GM12873 (cell line): Measurements from ENCODE around the gene LYL1.

Source experiments
- TF ChIP-seq, protein P1 (sequence below): IDR thresholded peaks from 2 replicates; pipeline ENCODE4 v1.5.1; 2012; ENCODE audit warnings: low read depth, mild to moderate bottlenecking, moderate library complexity, low read length, control low read depth; ENCODE audit not compliant: insufficient read depth; ENCODE audit errors: missing control alignments

The LYL1 gene

DNA sequence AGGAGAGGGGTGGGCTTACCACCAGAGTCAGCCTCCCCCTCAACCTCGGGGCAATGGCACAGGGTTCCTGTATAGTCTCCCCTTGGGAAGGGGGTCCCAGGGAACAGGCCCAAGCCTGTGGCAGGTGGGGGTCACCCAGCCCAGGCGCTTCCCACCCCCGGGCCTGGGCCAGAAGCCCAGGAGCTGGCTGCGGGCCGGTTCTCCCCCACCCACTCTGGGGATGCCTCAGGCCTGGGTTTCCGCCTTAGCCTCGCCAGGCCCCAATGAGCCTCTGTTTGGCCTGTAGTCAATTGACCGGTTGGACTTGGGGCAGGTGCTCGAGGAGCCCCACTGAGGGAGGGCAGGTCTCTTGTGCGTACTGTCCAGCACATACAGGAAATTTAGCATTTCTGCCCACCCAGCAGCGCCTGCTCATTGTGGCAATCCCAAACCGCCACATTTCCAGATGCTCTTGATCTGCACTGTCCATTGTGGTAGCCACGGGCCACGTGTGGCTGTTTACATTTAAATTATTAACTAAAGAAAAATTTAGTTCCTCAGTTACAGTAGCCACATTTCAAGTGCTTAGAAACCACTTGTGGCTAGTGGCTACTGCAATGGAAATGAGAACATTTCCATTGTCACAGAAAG is 9.9 kb downstream of the LYL1 start:
- TF ChIP-seq, protein P1, sequence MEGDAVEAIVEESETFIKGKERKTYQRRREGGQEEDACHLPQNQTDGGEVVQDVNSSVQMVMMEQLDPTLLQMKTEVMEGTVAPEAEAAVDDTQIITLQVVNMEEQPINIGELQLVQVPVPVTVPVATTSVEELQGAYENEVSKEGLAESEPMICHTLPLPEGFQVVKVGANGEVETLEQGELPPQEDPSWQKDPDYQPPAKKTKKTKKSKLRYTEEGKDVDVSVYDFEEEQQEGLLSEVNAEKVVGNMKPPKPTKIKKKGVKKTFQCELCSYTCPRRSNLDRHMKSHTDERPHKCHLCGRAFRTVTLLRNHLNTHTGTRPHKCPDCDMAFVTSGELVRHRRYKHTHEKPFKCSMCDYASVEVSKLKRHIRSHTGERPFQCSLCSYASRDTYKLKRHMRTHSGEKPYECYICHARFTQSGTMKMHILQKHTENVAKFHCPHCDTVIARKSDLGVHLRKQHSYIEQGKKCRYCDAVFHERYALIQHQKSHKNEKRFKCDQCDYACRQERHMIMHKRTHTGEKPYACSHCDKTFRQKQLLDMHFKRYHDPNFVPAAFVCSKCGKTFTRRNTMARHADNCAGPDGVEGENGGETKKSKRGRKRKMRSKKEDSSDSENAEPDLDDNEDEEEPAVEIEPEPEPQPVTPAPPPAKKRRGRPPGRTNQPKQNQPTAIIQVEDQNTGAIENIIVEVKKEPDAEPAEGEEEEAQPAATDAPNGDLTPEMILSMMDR, result no peak

GRCh38 chr19:13092158-13092543 is 10.5 kb downstream of the LYL1 start:
- TF ChIP-seq, protein P1, result no peak

- TF ChIP-seq, protein P1, result no peak
These were observed 11.1 kb downstream of the LYL1 start for GRCh38 chr19:13091400-13092157.

GRCh38 chr19:13090511-13091231 is 12.0 kb downstream of the LYL1 start:
- TF ChIP-seq, protein P1, result no peak

GRCh38 chr19:13089857-13090507 is 12.7 kb downstream of the LYL1 start:
- TF ChIP-seq, protein P1, result no peak

- TF ChIP-seq, protein P1, result peak; percentile 75
These were observed 13.4 kb downstream of the LYL1 start for GRCh38 chr19:13089139-13089856.
